Transverse colon (tissue), 4 donors: ENCODE measurements around the gene WFIKKN2. TPM values are rescaled to one million over a fixed set of nuclear protein-coding genes. Genes with fewer than 3 reads are reported as not detected.

Experiments used
- DNase-seq: peaks from one replicate; pipeline ENCODE4 v3.0.0-alpha.2; 2019
- H3K27ac ChIP-seq, 4 donors: fragments of 200-600 bp; sonication (generic); 2 replicates each; pipeline ENCODE4 v1.5.1; 2016 to 2018; ENCODE audit warnings: inconsistent platforms in 4 of 4
- H3K27me3 ChIP-seq: fragments of 200-600 bp; sonication (generic); 2 replicates; pipeline ENCODE4 v1.5.1; 2017; ENCODE audit warnings: inconsistent platforms
- H3K36me3 ChIP-seq, 4 donors: fragments of 200-600 bp; sonication (generic); 2 replicates each; pipeline ENCODE4 v1.5.1; 2017 to 2019; ENCODE audit warnings: inconsistent platforms in 4 of 4
- H3K4me1 ChIP-seq, 4 donors: fragments of 200-600 bp; sonication (generic); 2 replicates each; pipeline ENCODE4 v1.5.1; 2017 to 2020; ENCODE audit warnings: inconsistent platforms in 4 of 4
- H3K4me3 ChIP-seq, 4 donors: fragments of 200-600 bp; sonication (generic); 1 replicate in 1 of 4; 2 replicates in 3 of 4; pipeline versions ENCODE4 v1.5.1 to v1.6.1; 2017 to 2019; ENCODE audit warnings: inconsistent platforms in 4 of 4
- H3K9me3 ChIP-seq, 2 donors: fragments of 200-600 bp; sonication (generic); 2 replicates each; pipeline ENCODE4 v1.5.1; 2017 to 2019; ENCODE audit warnings: inconsistent platforms in 2 of 2
- CTCF ChIP-seq, 5 experiments: fragments of 200-600 bp in 3 of 5; fragments of 450-650 bp in 2 of 5; sonication (generic) in 3 of 5; IDR thresholded peaks; 1 replicate in 2 of 5; 2 replicates in 3 of 5; pipeline ENCODE4 v1.5.1; 2016 to 2017; ENCODE audit warnings: antibody characterized with exemption in 5 of 5, inconsistent platforms in 3 of 5, mild to moderate bottlenecking in 2 of 5, moderate library complexity in 1 of 5
- EP300 ChIP-seq: sonication (generic); formaldehyde crosslinking; IDR thresholded peaks from one replicate; pipeline ENCODE4 v1.6.1; 2017; ENCODE audit warnings: antibody characterized with exemption, low read depth
- POLR2A ChIP-seq: fragments of 450-650 bp; IDR thresholded peaks from one replicate; pipeline ENCODE4 v1.6.1; 2016; ENCODE audit warnings: antibody characterized with exemption, mild to moderate bottlenecking, moderate library complexity
- POLR2AphosphoS5 ChIP-seq, 3 donors: sonication (generic); formaldehyde crosslinking; IDR thresholded peaks; one replicate each; pipeline ENCODE4 v1.6.1; 2016; ENCODE audit warnings: antibody characterized with exemption in 3 of 3
- WGBS, 2 donors: methylation state at CpG; one replicate each; pipeline ENCODE4 v1.1.5; 2018; ENCODE audit warnings: low coverage in 1 of 2; 5-methylcytosine and 5-hydroxymethylcytosine counted together
- in situ Hi-C, 4 donors: fragments of 200-750 bp; cut with MboI; loops; one replicate each; pipeline versions ENCODE4 v1.15.0 to v1.15.1; 2017; ENCODE audit warnings: low sequenced_read_pairs in 3 of 4, low pct_ligation_motif_present in 1 of 4, low pct_unique_long_range_greater_than_20kb in 1 of 4
- intact Hi-C: fragments of 100-400 bp; cut with DNase I; formaldehyde crosslinking; loops from one replicate; pipeline ENCODE4 v1.15.1; 2023; ENCODE audit warnings: low total_unique reads
- total RNA-seq, 4 donors: library from RNA; depleted of rRNA; stranded (reverse); fragments of >200 nt; gene quantifications; one replicate each; pipeline ENCODE4 v1.1.0, GENCODE V29; 2016

Gene WFIKKN2
- total RNA-seq, 4 donors from 2014 or later = not detected

GRCh38 chr17:50844117-50844700 is 8.8 kb downstream of the WFIKKN2 start:
- no peaks in the 10 kb centered on the region for H3K27me3 ChIP-seq
- no peaks in the 10 kb centered on the region for H3K4me1 ChIP-seq
- H3K4me3 ChIP-seq = no peak overlapping the region
- in situ Hi-C loops = loop anchor here (5.0 to 25.0 kb wide), 5 partner anchors 57 to 307 kb away; partner anchors contain the start of genes SPATA20 (in 3 of the 4) and EPN3 (in 1 of the 4)
- TF ChIP-seq POLR2A (no peak), CTCF (IDR thresholded peaks at IDR 0.05) (no peak), EP300 (no peak), POLR2AphosphoS5 (IDR thresholded peaks at IDR 0.05) (no peak)
- whole genome bisulfite sequencing, 2 donors = 88 to 90% methylated on average over 3 to 14 of the region's 14 CpGs
- H3K9me3 ChIP-seq = no peaks in the 10 kb centered on the region
- H3K27ac ChIP-seq = no peak overlapping the region
- intact Hi-C loops = loop anchor here (5.0 kb wide), 2 partner anchors 62 to 297 kb away; partner anchors contain the start of gene SPATA20
- DNase-seq = no peak
- no peaks in the 10 kb centered on the region for H3K36me3 ChIP-seq

- in situ Hi-C loops = loop anchor here (10.0 to 25.0 kb wide), 3 partner anchors 61 to 308 kb away; partner anchors contain the start of genes SPATA20 (in 3 of the 4) and EPN3 (in 1 of the 4)
- intact Hi-C loops = no loop called here
- no peaks in the 10 kb centered on the region for H3K36me3 ChIP-seq
- H3K27me3 ChIP-seq = no peaks in the 10 kb centered on the region
- H3K9me3 ChIP-seq = no peaks in the 10 kb centered on the region
- WGBS, 2 donors = 88% methylated on average over 12 of the region's 12 CpGs; no CpG with 5 or more reads in 1 of the 2 donors
- TF ChIP-seq EP300 = no peak
- H3K4me1 ChIP-seq = no peaks in the 10 kb centered on the region
- no peak overlapping the region for H3K27ac ChIP-seq
- no peak overlapping the region for H3K4me3 ChIP-seq
- no peak for DNase-seq
Observed at GRCh38 chr17:50845240-50846147, 10.1 kb downstream of the WFIKKN2 start.

- no peak overlapping the region for H3K4me3 ChIP-seq
- TF ChIP-seq POLR2A = no peak
- TF ChIP-seq POLR2AphosphoS5 (IDR thresholded peaks at IDR 0.05) = no peak
- TF ChIP-seq CTCF (IDR thresholded peaks at IDR 0.05) = no peak
- no peak for TF ChIP-seq EP300
- no peaks in the 10 kb centered on the region for H3K36me3 ChIP-seq
- in situ Hi-C loops = loop anchor here (10.0 to 25.0 kb wide), 3 partner anchors 63 to 310 kb away; partner anchors contain the start of genes SPATA20 (in 3 of the 4) and EPN3 (in 1 of the 4)
- H3K9me3 ChIP-seq = no peaks in the 10 kb centered on the region
- H3K4me1 ChIP-seq = peaks cover 9 to 12% (median 11%) of the 10 kb centered on the region in 4 donors
- WGBS, 2 donors = 95% methylated on average over 4 of the region's 4 CpGs; no CpG with 5 or more reads in 1 of the 2 donors
- H3K27me3 ChIP-seq = no peaks in the 10 kb centered on the region
- intact Hi-C loops = no loop called here
- no peak overlapping the region for H3K27ac ChIP-seq
- DNase-seq = no peak
Observed at GRCh38 chr17:50847566-50847965, 12.2 kb downstream of the WFIKKN2 start.

GRCh38 chr17:50848039-50848438 is 12.7 kb downstream of the WFIKKN2 start:
- intact Hi-C loops (no loop called here), in situ Hi-C loops (loop anchor here (10.0 to 25.0 kb wide), 3 partner anchors 63 to 311 kb away; partner anchors contain the start of genes SPATA20 (in 3 of the 4) and EPN3 (in 1 of the 4))
- peaks cover 10 to 15% (median 14%) of the 10 kb centered on the region in 4 donors for H3K4me1 ChIP-seq
- no peak for DNase-seq
- no peaks in the 10 kb centered on the region for H3K27me3 ChIP-seq
- TF ChIP-seq POLR2A = no peak
- TF ChIP-seq POLR2AphosphoS5 (IDR thresholded peaks at IDR 0.05) = no peak
- TF ChIP-seq EP300 = no peak
- TF ChIP-seq CTCF (IDR thresholded peaks at IDR 0.05) = no peak
- no peak overlapping the region for H3K4me3 ChIP-seq
- WGBS, 2 donors = 90 to 100% methylated on average over 1 to 3 of the region's 3 CpGs
- H3K9me3 ChIP-seq = no peaks in the 10 kb centered on the region
- H3K27ac ChIP-seq = no peak overlapping the region
- H3K36me3 ChIP-seq = no peaks in the 10 kb centered on the region
